Keratinocyte (primary cell): ENCODE results near the gene GADD45B.

Source experiments
- EZH2 ChIP-seq: IDR thresholded peaks from one replicate; pipeline ENCODE4 v1.6.1; 2012; ENCODE audit warnings: inconsistent platforms, mild to moderate bottlenecking, low read length, moderate library complexity
- TF ChIP-seq, protein P1 (sequence below), 3 experiments: IDR thresholded peaks in 1 of 3; conservative IDR thresholded peaks in 1 of 3; optimal IDR thresholded peaks in 1 of 3; 2 replicates in 2 of 3; 3 replicates in 1 of 3; pipeline versions ENCODE3 to v1.5.1; 2011; ENCODE audit warnings: low read length in 3 of 3, mild to moderate bottlenecking in 3 of 3, moderate library complexity in 2 of 3, control low read depth in 1 of 3, inconsistent platforms in 1 of 3; ENCODE audit not compliant: insufficient read depth in 2 of 3; ENCODE audit errors: extremely low read depth in 1 of 3

- TF ChIP-seq, protein P1, sequence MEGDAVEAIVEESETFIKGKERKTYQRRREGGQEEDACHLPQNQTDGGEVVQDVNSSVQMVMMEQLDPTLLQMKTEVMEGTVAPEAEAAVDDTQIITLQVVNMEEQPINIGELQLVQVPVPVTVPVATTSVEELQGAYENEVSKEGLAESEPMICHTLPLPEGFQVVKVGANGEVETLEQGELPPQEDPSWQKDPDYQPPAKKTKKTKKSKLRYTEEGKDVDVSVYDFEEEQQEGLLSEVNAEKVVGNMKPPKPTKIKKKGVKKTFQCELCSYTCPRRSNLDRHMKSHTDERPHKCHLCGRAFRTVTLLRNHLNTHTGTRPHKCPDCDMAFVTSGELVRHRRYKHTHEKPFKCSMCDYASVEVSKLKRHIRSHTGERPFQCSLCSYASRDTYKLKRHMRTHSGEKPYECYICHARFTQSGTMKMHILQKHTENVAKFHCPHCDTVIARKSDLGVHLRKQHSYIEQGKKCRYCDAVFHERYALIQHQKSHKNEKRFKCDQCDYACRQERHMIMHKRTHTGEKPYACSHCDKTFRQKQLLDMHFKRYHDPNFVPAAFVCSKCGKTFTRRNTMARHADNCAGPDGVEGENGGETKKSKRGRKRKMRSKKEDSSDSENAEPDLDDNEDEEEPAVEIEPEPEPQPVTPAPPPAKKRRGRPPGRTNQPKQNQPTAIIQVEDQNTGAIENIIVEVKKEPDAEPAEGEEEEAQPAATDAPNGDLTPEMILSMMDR (optimal IDR thresholded peaks at IDR 0.05 in 1 of 3, IDR thresholded peaks at IDR 0.05 in 1 of 3, conservative IDR thresholded peaks at IDR 0.05 in 1 of 3; ENCODE audit: extremely low read depth in 1 of 3, insufficient read depth in 2 of 3, low read length in 3 of 3): no peak
- no peak for TF ChIP-seq EZH2
Measured at GRCh38 chr19:2429917-2430535, 45.9 kb upstream of the GADD45B start.
